Anterior cingulate cortex (tissue), 58 donors: ENCODE measurements around the gene SPARCL1.
A peak's percentile ranks its signal among the peaks of the same experiment; 100 is the strongest.
"Not testable (repeated sequence)": the region's sequence is repeated elsewhere in the genome, so short reads cannot be mapped to it uniquely, and the experiment has no call there.

Experiments
- DNase-seq, 58 donors: peaks; one replicate each; lab custom pipeline; 2025; lab: John Stamatoyannopoulos, UW

The SPARCL1 gene

GRCh38 chr4:87506974-87507701 lies 22.0 kb downstream of the SPARCL1 start:
- DNase-seq, result no peak

- no peak for DNase-seq
These were observed 23.3 kb downstream of the SPARCL1 start for GRCh38 chr4:87505862-87506261.

GRCh38 chr4:87502580-87503238 lies 26.5 kb downstream of the SPARCL1 start:
- DNase-seq, result peak in 15 of 58 donors; percentile 7 to 76 (median 20)

GRCh38 chr4:87500092-87500462 lies 29.1 kb downstream of the SPARCL1 start:
- DNase-seq, result no peak

GRCh38 chr4:87499403-87500091 lies 29.6 kb downstream of the SPARCL1 start:
- no peak for DNase-seq

- DNase-seq, result no peak
These were observed 30.7 kb downstream of the SPARCL1 start for GRCh38 chr4:87498446-87498900.

GRCh38 chr4:87497578-87497977 lies 31.6 kb downstream of the SPARCL1 start:
- no peak for DNase-seq

GRCh38 chr4:87497159-87497558 lies 32.0 kb downstream of the SPARCL1 start:
- no peak for DNase-seq

- DNase-seq, result no peak
These were observed 36.1 kb downstream of the SPARCL1 start for GRCh38 chr4:87493115-87493514.

- not testable (repeated sequence) for DNase-seq
These were observed 37.3 kb downstream of the SPARCL1 start for GRCh38 chr4:87491851-87492250.

GRCh38 chr4:87491436-87491835 lies 37.7 kb downstream of the SPARCL1 start:
- DNase-seq, result no peak

GRCh38 chr4:87490664-87491369 lies 38.4 kb downstream of the SPARCL1 start:
- no peak for DNase-seq

GRCh38 chr4:87489678-87490077 lies 39.5 kb downstream of the SPARCL1 start:
- DNase-seq, result no peak

- not testable (repeated sequence) for DNase-seq
These were observed 40.5 kb downstream of the SPARCL1 start for GRCh38 chr4:87488666-87489065.

- DNase-seq, result not testable (repeated sequence)
These were observed 45.9 kb downstream of the SPARCL1 start for GRCh38 chr4:87483247-87483646.

GRCh38 chr4:87481377-87481776 lies 47.8 kb downstream of the SPARCL1 start:
- no peak for DNase-seq

- DNase-seq, result no peak
These were observed 50.4 kb downstream of the SPARCL1 start for GRCh38 chr4:87478732-87479250.

- DNase-seq, result no peak
These were observed 52.2 kb downstream of the SPARCL1 start for GRCh38 chr4:87476934-87477333.

- no peak for DNase-seq
These were observed 59.8 kb downstream of the SPARCL1 start for GRCh38 chr4:87469390-87469789.

GRCh38 chr4:87465739-87466366 lies 63.3 kb downstream of the SPARCL1 start:
- peak in 1 of 58 donors; percentile 45 for DNase-seq
